ENCODE results near the gene REC114.

Gene REC114

GRCh38 chr15:73524919-73525318 is 82.0 kb downstream of the REC114 start:
- no peak overlapping the region for H3K4me3 ChIP-seq (ENCODE audit: low read depth, low read length)
- TF ChIP-seq CTCF (IDR thresholded peaks at IDR 0.05; ENCODE audit: borderline replicate concordance, insufficient read depth, low read depth, low read length), result no peak

GRCh38 chr15:73527598-73527997 is 84.6 kb downstream of the REC114 start:
- H3K4me3 ChIP-seq (ENCODE audit: low read depth, low read length), result no peak overlapping the region
- TF ChIP-seq CTCF (IDR thresholded peaks at IDR 0.05; ENCODE audit: borderline replicate concordance, insufficient read depth, low read depth, low read length), result no peak

GRCh38 chr15:73530649-73531048 is 87.7 kb downstream of the REC114 start:
- TF ChIP-seq CTCF (IDR thresholded peaks at IDR 0.05; ENCODE audit: borderline replicate concordance, insufficient read depth, low read depth, low read length), result no peak
- no peak overlapping the region for H3K4me3 ChIP-seq (ENCODE audit: low read depth, low read length)

- H3K4me3 ChIP-seq (ENCODE audit: low read depth, low read length), result no peak overlapping the region
- TF ChIP-seq CTCF (IDR thresholded peaks at IDR 0.05; ENCODE audit: borderline replicate concordance, insufficient read depth, low read depth, low read length), result no peak
Measured at GRCh38 chr15:73538123-73538522, 95.2 kb downstream of the REC114 start.

GRCh38 chr15:73538563-73539211 is 95.7 kb downstream of the REC114 start:
- no peak overlapping the region for H3K4me3 ChIP-seq (ENCODE audit: low read depth, low read length)
- TF ChIP-seq CTCF (IDR thresholded peaks at IDR 0.05; ENCODE audit: borderline replicate concordance, insufficient read depth, low read depth, low read length), result no peak

- TF ChIP-seq CTCF (IDR thresholded peaks at IDR 0.05; ENCODE audit: borderline replicate concordance, insufficient read depth, low read depth, low read length), result no peak
- no peak overlapping the region for H3K4me3 ChIP-seq (ENCODE audit: low read depth, low read length)
Measured at GRCh38 chr15:73539212-73540128, 96.5 kb downstream of the REC114 start.
